ENCODE data around the gene SPATA33.

DNA sequence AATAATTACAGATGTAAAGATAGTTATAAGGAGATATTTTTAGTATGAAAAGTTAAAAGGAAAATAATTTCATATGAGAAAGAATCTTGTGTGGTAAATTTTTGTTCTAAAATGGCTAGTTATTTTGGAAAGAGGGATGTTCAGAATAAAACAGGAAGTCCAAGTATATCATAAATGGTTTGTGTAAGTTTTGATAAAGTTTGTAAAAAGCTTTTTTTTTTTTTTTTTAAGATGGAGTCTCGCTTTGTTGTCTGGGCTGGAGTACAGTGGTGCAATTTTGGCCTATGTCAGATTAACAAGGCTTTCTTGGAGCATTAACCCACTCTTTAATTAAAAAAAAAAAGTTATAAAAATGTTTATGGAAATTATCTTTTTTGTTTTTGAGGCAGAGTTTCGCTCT is 20.6 kb downstream of the SPATA33 start:
- TF ChIP-seq, protein P1, sequence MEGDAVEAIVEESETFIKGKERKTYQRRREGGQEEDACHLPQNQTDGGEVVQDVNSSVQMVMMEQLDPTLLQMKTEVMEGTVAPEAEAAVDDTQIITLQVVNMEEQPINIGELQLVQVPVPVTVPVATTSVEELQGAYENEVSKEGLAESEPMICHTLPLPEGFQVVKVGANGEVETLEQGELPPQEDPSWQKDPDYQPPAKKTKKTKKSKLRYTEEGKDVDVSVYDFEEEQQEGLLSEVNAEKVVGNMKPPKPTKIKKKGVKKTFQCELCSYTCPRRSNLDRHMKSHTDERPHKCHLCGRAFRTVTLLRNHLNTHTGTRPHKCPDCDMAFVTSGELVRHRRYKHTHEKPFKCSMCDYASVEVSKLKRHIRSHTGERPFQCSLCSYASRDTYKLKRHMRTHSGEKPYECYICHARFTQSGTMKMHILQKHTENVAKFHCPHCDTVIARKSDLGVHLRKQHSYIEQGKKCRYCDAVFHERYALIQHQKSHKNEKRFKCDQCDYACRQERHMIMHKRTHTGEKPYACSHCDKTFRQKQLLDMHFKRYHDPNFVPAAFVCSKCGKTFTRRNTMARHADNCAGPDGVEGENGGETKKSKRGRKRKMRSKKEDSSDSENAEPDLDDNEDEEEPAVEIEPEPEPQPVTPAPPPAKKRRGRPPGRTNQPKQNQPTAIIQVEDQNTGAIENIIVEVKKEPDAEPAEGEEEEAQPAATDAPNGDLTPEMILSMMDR (IDR thresholded peaks at IDR 0.05) = no peak
- TF ChIP-seq EZH2 (IDR thresholded peaks at IDR 0.05; ENCODE audit: borderline replicate concordance, insufficient read depth, low read depth, low read length, poor library complexity, severe bottlenecking) = no peak

Measured in B cell (primary cell).